ENCODE measurements around the gene RYK. TPM values are rescaled to one million over a fixed set of nuclear protein-coding genes. Genes with fewer than 3 reads are reported as not detected.

RYK gene
- total RNA-seq, 1 experiment from 2014 or later: 76.1 TPM

- no TSS peak for BruUV-seq (replicated peaks)
- Mint-ChIP-seq H3K4me1 (ENCODE audit: insufficient read depth, unreplicated experiment) (peaks cover 15% of the 10 kb centered on the region), H3K27me3 (ENCODE audit: insufficient read depth, unreplicated experiment) (no peaks in the 10 kb centered on the region), H3K9me3 (ENCODE audit: unreplicated experiment) (no peaks in the 10 kb centered on the region), H3K27ac (ENCODE audit: low read depth, unreplicated experiment) (no peak overlapping the region), H3K36me3 (ENCODE audit: insufficient read depth, unreplicated experiment) (no peaks in the 10 kb centered on the region), H3K4me3 (ENCODE audit: unreplicated experiment) (no peak overlapping the region)
- TF ChIP-seq, protein P1, sequence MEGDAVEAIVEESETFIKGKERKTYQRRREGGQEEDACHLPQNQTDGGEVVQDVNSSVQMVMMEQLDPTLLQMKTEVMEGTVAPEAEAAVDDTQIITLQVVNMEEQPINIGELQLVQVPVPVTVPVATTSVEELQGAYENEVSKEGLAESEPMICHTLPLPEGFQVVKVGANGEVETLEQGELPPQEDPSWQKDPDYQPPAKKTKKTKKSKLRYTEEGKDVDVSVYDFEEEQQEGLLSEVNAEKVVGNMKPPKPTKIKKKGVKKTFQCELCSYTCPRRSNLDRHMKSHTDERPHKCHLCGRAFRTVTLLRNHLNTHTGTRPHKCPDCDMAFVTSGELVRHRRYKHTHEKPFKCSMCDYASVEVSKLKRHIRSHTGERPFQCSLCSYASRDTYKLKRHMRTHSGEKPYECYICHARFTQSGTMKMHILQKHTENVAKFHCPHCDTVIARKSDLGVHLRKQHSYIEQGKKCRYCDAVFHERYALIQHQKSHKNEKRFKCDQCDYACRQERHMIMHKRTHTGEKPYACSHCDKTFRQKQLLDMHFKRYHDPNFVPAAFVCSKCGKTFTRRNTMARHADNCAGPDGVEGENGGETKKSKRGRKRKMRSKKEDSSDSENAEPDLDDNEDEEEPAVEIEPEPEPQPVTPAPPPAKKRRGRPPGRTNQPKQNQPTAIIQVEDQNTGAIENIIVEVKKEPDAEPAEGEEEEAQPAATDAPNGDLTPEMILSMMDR (IDR thresholded peaks at IDR 0.05; ENCODE audit: unreplicated experiment): no peak
- intact Hi-C loops (cut with micrococcal nuclease): no loop called here
- ChIA-PET POLR2A (interaction anchor here (0.6 to 1.0 kb wide), 4 partner anchors 11 to 1494 kb away, joined by 3 read pairs; no protein-coding TSS in a partner anchor), CTCF (interaction anchor here (0.6 to 13.0 kb wide), 12 partner anchors 9 to 182 kb away, joined by 3 to 224 read pairs (median 4); no protein-coding TSS in a partner anchor)
- DNase-seq (ENCODE audit: unreplicated experiment): no peak
Measured at GRCh38 chr3:134298249-134298648, 47.6 kb upstream of the RYK start.

GRCh38 chr3:134296616-134297015, 46.0 kb upstream of the RYK start:
- DNase-seq (ENCODE audit: unreplicated experiment): no peak
- BruUV-seq (replicated peaks): no TSS peak
- Mint-ChIP-seq H3K4me3 (ENCODE audit: unreplicated experiment) (no peak overlapping the region), H3K4me1 (ENCODE audit: insufficient read depth, unreplicated experiment) (peaks cover 15% of the 10 kb centered on the region), H3K27ac (ENCODE audit: low read depth, unreplicated experiment) (no peak overlapping the region), H3K36me3 (ENCODE audit: insufficient read depth, unreplicated experiment) (no peaks in the 10 kb centered on the region), H3K9me3 (ENCODE audit: unreplicated experiment) (no peaks in the 10 kb centered on the region), H3K27me3 (ENCODE audit: insufficient read depth, unreplicated experiment) (no peaks in the 10 kb centered on the region)
- intact Hi-C loops (cut with micrococcal nuclease): no loop called here
- ChIA-PET POLR2A (interaction anchor here (1.6 kb wide), 1 partner anchor 95 kb away, joined by 3 read pairs; no protein-coding TSS in a partner anchor), CTCF (interaction anchor here (1.1 to 4.4 kb wide), 3 partner anchors 12 to 99 kb away, joined by 5 to 26 read pairs (median 11); no protein-coding TSS in a partner anchor)
- TF ChIP-seq, protein P1 (IDR thresholded peaks at IDR 0.05; ENCODE audit: unreplicated experiment): no peak

GRCh38 chr3:134295930-134296329, 45.3 kb upstream of the RYK start:
- no peak overlapping the region for H3K27ac Mint-ChIP-seq (ENCODE audit: low read depth, unreplicated experiment)
- H3K4me1 Mint-ChIP-seq (ENCODE audit: insufficient read depth, unreplicated experiment): peaks cover 21% of the 10 kb centered on the region
- intact Hi-C loops (cut with micrococcal nuclease): no loop called here
- POLR2A ChIA-PET: interaction anchor here (0.7 to 1.6 kb wide), 4 partner anchors 11 to 94 kb away, joined by 3 to 5 read pairs (median 4); no protein-coding TSS in a partner anchor
- H3K27me3 Mint-ChIP-seq (ENCODE audit: insufficient read depth, unreplicated experiment): no peaks in the 10 kb centered on the region
- BruUV-seq (replicated peaks): no TSS peak
- TF ChIP-seq, protein P1 (IDR thresholded peaks at IDR 0.05; ENCODE audit: unreplicated experiment): no peak
- CTCF ChIA-PET: interaction anchor here (1.0 to 4.4 kb wide), 5 partner anchors 7 to 98 kb away, joined by 3 to 26 read pairs (median 5); no protein-coding TSS in a partner anchor
- H3K9me3 Mint-ChIP-seq (ENCODE audit: unreplicated experiment): no peaks in the 10 kb centered on the region
- no peaks in the 10 kb centered on the region for H3K36me3 Mint-ChIP-seq (ENCODE audit: insufficient read depth, unreplicated experiment)
- no peak overlapping the region for H3K4me3 Mint-ChIP-seq (ENCODE audit: unreplicated experiment)
- no peak for DNase-seq (ENCODE audit: unreplicated experiment)

GRCh38 chr3:134294302-134295280, 43.9 kb upstream of the RYK start:
- intact Hi-C loops (cut with micrococcal nuclease): no loop called here
- CTCF ChIA-PET: interaction anchor here (0.6 to 4.4 kb wide), 11 partner anchors 11 to 107 kb away, joined by 3 to 26 read pairs (median 6); no protein-coding TSS in a partner anchor

More at GRCh38 chr3:134294302-134295280, 43.9 kb upstream of the RYK start:
- POLR2A ChIA-PET: interaction anchor here (0.6 to 1.3 kb wide), 4 partner anchors 10 to 52 kb away, joined by 3 to 4 read pairs (median 3); partner anchors contain the start of gene RYK
- H3K9me3 Mint-ChIP-seq (ENCODE audit: unreplicated experiment): no peaks in the 10 kb centered on the region
- no peaks in the 10 kb centered on the region for H3K36me3 Mint-ChIP-seq (ENCODE audit: insufficient read depth, unreplicated experiment)
- TF ChIP-seq, protein P1 (IDR thresholded peaks at IDR 0.05; ENCODE audit: unreplicated experiment): no peak
- H3K27me3 Mint-ChIP-seq (ENCODE audit: insufficient read depth, unreplicated experiment): no peaks in the 10 kb centered on the region
- no peak overlapping the region for H3K4me3 Mint-ChIP-seq (ENCODE audit: unreplicated experiment)
- BruUV-seq (replicated peaks): no TSS peak
- DNase-seq (ENCODE audit: unreplicated experiment): no peak
- H3K4me1 Mint-ChIP-seq (ENCODE audit: insufficient read depth, unreplicated experiment): peaks cover 17% of the 10 kb centered on the region
- no peak overlapping the region for H3K27ac Mint-ChIP-seq (ENCODE audit: low read depth, unreplicated experiment)
